ENCODE results near the gene ZSWIM5.
"Not testable (repeated sequence)": the region's sequence is repeated elsewhere in the genome, so short reads cannot be mapped to it uniquely, and the experiment has no call there.

ZSWIM5 gene

GRCh38 chr1:45134461-45134873 lies 71.9 kb downstream of the ZSWIM5 start:
- Histone ChIP-seq H3K27ac (no peak overlapping the region), H3K9ac (ENCODE audit: insufficient read length) (no peak overlapping the region), H3K36me3 (ENCODE audit: insufficient read depth, low read length) (no peaks in the 10 kb centered on the region), H3K4me3 (no peak overlapping the region), H3K9me3 (ENCODE audit: low read depth, low read length) (no peaks in the 10 kb centered on the region)
- TF ChIP-seq EZH2 (IDR thresholded peaks at IDR 0.05) (no peak), POLR2AphosphoS5 (IDR thresholded peaks at IDR 0.05; ENCODE audit: borderline replicate concordance, low read depth, low read length) (no peak), FOXP2 (optimal IDR thresholded peaks at IDR 0.05; ENCODE audit: control extremely low read depth, extremely low read length, insufficient read depth) (no peak)
- no peak for DNase-seq (ENCODE audit: low read depth, low spot score)

- not testable (repeated sequence) for DNase-seq (ENCODE audit: low read depth, low spot score); H3K4me3 ChIP-seq; H3K9ac ChIP-seq (ENCODE audit: insufficient read length); H3K36me3 ChIP-seq (ENCODE audit: insufficient read depth, low read length); H3K9me3 ChIP-seq (ENCODE audit: low read depth, low read length); H3K27ac ChIP-seq
Measured at GRCh38 chr1:45132719-45133118, 73.7 kb downstream of the ZSWIM5 start.

GRCh38 chr1:45123358-45123757 lies 83.0 kb downstream of the ZSWIM5 start:
- no peak overlapping the region for H3K27ac ChIP-seq
- no peaks in the 10 kb centered on the region for H3K9me3 ChIP-seq (ENCODE audit: low read depth, low read length)
- TF ChIP-seq EZH2 (IDR thresholded peaks at IDR 0.05) (no peak), POLR2AphosphoS5 (IDR thresholded peaks at IDR 0.05; ENCODE audit: borderline replicate concordance, low read depth, low read length) (no peak), FOXP2 (optimal IDR thresholded peaks at IDR 0.05; ENCODE audit: control extremely low read depth, extremely low read length, insufficient read depth) (no peak)

GRCh38 chr1:45122724-45123123 lies 83.7 kb downstream of the ZSWIM5 start:
- DNase-seq (ENCODE audit: low read depth, low spot score): no peak
- H3K36me3 ChIP-seq (ENCODE audit: insufficient read depth, low read length): no peaks in the 10 kb centered on the region
- H3K4me3 ChIP-seq: no peak overlapping the region
- H3K9ac ChIP-seq (ENCODE audit: insufficient read length): no peak overlapping the region
- no peaks in the 10 kb centered on the region for H3K9me3 ChIP-seq (ENCODE audit: low read depth, low read length)
- TF ChIP-seq FOXP2 (optimal IDR thresholded peaks at IDR 0.05; ENCODE audit: control extremely low read depth, extremely low read length, insufficient read depth) (no peak), EZH2 (IDR thresholded peaks at IDR 0.05) (no peak), POLR2AphosphoS5 (IDR thresholded peaks at IDR 0.05; ENCODE audit: borderline replicate concordance, low read depth, low read length) (no peak)
- H3K27ac ChIP-seq: no peak overlapping the region

More at GRCh38 chr1:45123358-45123757, 83.0 kb downstream of the ZSWIM5 start:
- Histone ChIP-seq H3K9ac (ENCODE audit: insufficient read length) (no peak overlapping the region), H3K36me3 (ENCODE audit: insufficient read depth, low read length) (no peaks in the 10 kb centered on the region), H3K4me3 (no peak overlapping the region)
- no peak for DNase-seq (ENCODE audit: low read depth, low spot score)

- Histone ChIP-seq H3K9me3 (ENCODE audit: low read depth, low read length) (no peaks in the 10 kb centered on the region), H3K36me3 (ENCODE audit: insufficient read depth, low read length) (no peaks in the 10 kb centered on the region), H3K4me3 (no peak overlapping the region), H3K9ac (ENCODE audit: insufficient read length) (no peak overlapping the region), H3K27ac (no peak overlapping the region)
- DNase-seq (ENCODE audit: low read depth, low spot score): no peak
- no peak for TF ChIP-seq EZH2 (IDR thresholded peaks at IDR 0.05)
- TF ChIP-seq POLR2AphosphoS5 (IDR thresholded peaks at IDR 0.05; ENCODE audit: borderline replicate concordance, low read depth, low read length): no peak
- no peak for TF ChIP-seq FOXP2 (optimal IDR thresholded peaks at IDR 0.05; ENCODE audit: control extremely low read depth, extremely low read length, insufficient read depth)
Measured at GRCh38 chr1:45117766-45118165, 88.6 kb downstream of the ZSWIM5 start.

GRCh38 chr1:45116820-45117219 lies 89.6 kb downstream of the ZSWIM5 start:
- no peak overlapping the region for H3K4me3 ChIP-seq

GRCh38 chr1:45116340-45116739 lies 90.1 kb downstream of the ZSWIM5 start:
- Histone ChIP-seq H3K4me3 (no peak overlapping the region), H3K9ac (ENCODE audit: insufficient read length) (no peak overlapping the region), H3K36me3 (ENCODE audit: insufficient read depth, low read length) (no peaks in the 10 kb centered on the region), H3K9me3 (ENCODE audit: low read depth, low read length) (no peaks in the 10 kb centered on the region), H3K27ac (no peak overlapping the region)
- DNase-seq (ENCODE audit: low read depth, low spot score): no peak
- TF ChIP-seq EZH2 (IDR thresholded peaks at IDR 0.05) (no peak), POLR2AphosphoS5 (IDR thresholded peaks at IDR 0.05; ENCODE audit: borderline replicate concordance, low read depth, low read length) (no peak), FOXP2 (optimal IDR thresholded peaks at IDR 0.05; ENCODE audit: control extremely low read depth, extremely low read length, insufficient read depth) (no peak)

More at GRCh38 chr1:45116820-45117219, 89.6 kb downstream of the ZSWIM5 start:
- Histone ChIP-seq H3K9ac (ENCODE audit: insufficient read length) (no peak overlapping the region), H3K36me3 (ENCODE audit: insufficient read depth, low read length) (no peaks in the 10 kb centered on the region), H3K27ac (no peak overlapping the region), H3K9me3 (ENCODE audit: low read depth, low read length) (no peaks in the 10 kb centered on the region)
- TF ChIP-seq FOXP2 (optimal IDR thresholded peaks at IDR 0.05; ENCODE audit: control extremely low read depth, extremely low read length, insufficient read depth): no peak
- no peak for TF ChIP-seq EZH2 (IDR thresholded peaks at IDR 0.05)
- TF ChIP-seq POLR2AphosphoS5 (IDR thresholded peaks at IDR 0.05; ENCODE audit: borderline replicate concordance, low read depth, low read length): no peak
- DNase-seq (ENCODE audit: low read depth, low spot score): no peak

- not testable (repeated sequence) for H3K9me3 ChIP-seq (ENCODE audit: low read depth, low read length); H3K9ac ChIP-seq (ENCODE audit: insufficient read length); H3K4me3 ChIP-seq; DNase-seq (ENCODE audit: low read depth, low spot score); H3K27ac ChIP-seq; H3K36me3 ChIP-seq (ENCODE audit: insufficient read depth, low read length)
Measured at GRCh38 chr1:45115198-45115597, 91.2 kb downstream of the ZSWIM5 start.

GRCh38 chr1:45112661-45113060 lies 93.7 kb downstream of the ZSWIM5 start:
- H3K9me3 ChIP-seq (ENCODE audit: low read depth, low read length): no peaks in the 10 kb centered on the region
- DNase-seq (ENCODE audit: low read depth, low spot score): no peak
- H3K4me3 ChIP-seq: no peak overlapping the region
- H3K9ac ChIP-seq (ENCODE audit: insufficient read length): no peak overlapping the region
- TF ChIP-seq EZH2 (IDR thresholded peaks at IDR 0.05): no peak
- no peak for TF ChIP-seq FOXP2 (optimal IDR thresholded peaks at IDR 0.05; ENCODE audit: control extremely low read depth, extremely low read length, insufficient read depth)
- no peak overlapping the region for H3K27ac ChIP-seq
- no peaks in the 10 kb centered on the region for H3K36me3 ChIP-seq (ENCODE audit: insufficient read depth, low read length)
